HG02884 (cell line): Measurements from ENCODE around the gene RAE1.
"Not testable (repeated sequence)": the region's sequence is repeated elsewhere in the genome, so short reads cannot be mapped to it uniquely, and the experiment has no call there.

ENCODE experiments used
- ATAC-seq: cut with Tn5 transposase; IDR thresholded peaks from one replicate; pipeline ENCODE4 v1.9.1; 2021; ENCODE audit warnings: mild to moderate bottlenecking, moderate library complexity; ENCODE audit not compliant: unreplicated experiment

Gene RAE1

DNA sequence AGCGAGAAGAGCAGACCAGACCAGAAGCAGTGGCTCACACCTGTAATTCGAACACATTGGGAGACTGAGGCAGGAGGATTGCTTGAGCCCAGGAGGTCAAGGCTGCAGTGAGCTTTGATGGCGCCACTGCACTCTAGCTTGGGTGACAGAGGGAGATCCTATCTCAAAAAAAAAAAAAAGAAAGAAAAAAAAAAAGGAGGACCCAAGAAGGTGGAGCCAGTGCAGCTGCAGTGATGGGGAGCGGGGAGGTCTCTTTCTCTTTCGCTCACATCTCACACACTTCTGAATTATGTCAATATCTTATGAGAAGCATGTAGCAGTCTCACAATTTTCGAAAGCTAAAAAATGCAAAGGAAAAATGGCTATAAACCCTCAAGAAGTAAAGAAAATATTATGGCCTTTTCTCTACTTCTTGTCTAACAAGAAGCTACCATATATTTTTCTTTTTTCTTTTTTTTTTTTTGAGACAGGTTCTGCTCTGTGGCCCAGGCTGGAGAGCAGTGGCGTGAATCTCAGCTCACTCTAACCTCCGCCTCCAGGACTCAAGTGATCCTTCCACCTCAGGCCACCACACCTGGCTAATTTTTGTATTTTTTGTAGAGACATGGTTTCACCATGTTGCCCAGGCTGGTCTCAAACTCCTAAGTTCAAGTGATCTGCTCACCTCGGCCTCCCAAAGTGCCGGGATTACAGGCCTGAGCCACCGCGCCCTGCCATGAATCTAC, 25.3 kb upstream of the RAE1 start:
- ATAC-seq = no peak

DNA sequence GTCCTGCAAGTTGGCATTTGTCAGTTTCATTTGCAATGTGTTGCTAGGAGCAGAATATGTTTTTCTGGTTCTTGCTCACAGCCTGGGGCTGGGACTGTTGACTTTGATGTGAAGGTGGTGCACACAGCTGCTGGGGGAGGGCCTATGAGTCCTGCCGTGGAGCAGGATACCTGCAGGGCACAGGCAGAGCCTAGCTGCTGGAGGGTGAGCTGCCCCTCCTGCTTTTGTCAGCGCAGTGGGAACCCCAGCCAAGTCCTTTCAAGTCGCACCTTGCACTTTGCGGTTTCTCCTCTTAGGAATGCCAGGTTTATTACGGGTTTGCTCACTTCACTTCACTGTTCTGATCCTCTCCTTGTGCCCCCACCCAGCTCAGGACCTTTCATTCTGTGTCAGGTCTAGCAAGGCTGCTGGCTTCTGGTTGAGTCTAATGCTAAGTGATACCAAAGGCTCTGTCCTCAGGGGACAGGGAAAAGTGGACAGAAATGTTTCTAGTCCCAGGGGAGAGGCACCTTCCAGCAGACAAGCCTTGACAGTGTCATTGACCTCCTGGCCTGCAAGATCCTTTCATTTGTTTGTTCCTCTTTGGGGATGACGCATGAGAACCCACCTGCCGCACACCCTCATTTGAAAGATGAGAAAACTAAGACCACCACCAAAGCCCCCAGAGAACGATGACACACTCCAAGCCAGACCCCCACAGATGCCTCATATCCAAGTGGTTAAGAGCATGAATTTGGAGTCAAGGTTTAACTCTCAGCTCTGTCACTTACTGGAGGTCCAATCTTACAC, 24.2 kb upstream of the RAE1 start:
- ATAC-seq = no peak

DNA sequence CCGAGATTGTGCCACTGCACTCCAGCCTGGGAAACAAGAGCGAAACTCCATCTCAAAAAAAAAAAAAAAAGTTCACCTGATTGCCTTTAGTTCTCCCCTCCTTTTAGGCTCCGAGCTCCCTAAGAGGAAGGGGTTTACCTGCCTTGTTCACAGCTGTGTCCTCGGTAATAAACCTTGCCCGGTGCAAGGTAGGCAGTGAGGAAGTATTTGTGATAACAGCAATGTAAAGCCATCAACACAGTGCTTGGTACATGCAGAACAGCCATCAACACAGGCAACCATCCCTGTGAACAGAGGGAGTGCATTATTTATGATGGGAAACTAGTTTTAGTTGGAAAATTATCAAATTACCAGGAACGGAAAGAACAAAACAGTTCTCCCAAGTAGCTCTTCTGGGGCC, 23.2 kb upstream of the RAE1 start:
- ATAC-seq = no peak

DNA sequence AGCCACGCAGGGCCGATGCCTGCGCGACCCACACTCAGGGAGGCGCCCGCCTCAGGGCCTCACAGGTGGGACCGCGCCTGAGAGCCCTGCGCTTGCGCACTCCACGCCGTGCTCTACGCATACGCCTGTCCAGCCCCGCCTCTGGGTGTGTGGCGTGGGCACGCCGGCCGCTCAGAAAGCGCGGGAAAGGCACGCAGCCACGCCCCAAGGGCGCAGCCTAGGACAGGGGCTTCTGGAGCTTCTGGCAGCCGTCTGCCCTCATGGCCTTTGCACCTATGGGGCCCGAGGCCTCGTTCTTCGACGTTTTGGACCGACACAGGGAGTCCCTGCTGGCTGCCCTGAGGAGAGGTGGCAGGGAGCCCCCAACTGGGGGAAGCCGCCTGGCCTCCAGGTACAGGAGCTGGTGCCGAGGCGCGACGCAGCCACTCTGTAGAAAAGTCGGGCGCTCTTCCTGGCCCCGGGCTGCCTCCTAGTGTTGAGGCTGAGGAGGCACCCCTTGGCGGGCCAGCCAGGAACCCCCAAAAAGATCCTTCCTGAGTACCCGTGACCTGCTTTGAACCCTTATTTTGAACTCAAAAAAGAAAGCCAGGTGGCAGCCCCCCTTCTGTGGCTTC, 21.3 kb upstream of the RAE1 start, which contains the start of gene SPO11:
TSS of gene SPO11 (plus strand) at position 196 of the 614 bp plus-strand sequence. CDS start at position 261, 65 bp downstream.
- no peak for ATAC-seq

- ATAC-seq = no peak
These were observed 20.1 kb upstream of the RAE1 start for GRCh38 chr20:57330998-57331397.

- no peak for ATAC-seq
These were observed 18.7 kb upstream of the RAE1 start for GRCh38 chr20:57332105-57333089.

DNA sequence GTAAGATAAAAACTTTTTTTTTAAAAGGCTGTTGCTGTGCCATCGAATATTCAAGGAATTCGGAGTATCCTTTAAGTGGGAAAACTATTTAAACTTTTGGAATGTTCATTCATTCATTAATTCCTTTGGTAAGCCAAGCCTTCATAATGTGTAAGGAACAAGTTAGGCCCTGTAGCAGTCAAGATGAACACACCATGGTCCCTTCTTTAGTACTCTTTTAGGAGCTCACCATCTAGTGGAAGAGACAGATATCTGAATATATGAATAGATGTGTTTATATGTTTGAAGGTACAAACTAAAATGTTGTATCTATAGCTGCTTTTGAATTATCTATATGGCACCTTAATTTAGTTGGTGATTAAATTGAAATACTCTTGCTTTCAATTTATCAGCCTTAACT, 15.7 kb upstream of the RAE1 start:
- ATAC-seq = no peak

DNA sequence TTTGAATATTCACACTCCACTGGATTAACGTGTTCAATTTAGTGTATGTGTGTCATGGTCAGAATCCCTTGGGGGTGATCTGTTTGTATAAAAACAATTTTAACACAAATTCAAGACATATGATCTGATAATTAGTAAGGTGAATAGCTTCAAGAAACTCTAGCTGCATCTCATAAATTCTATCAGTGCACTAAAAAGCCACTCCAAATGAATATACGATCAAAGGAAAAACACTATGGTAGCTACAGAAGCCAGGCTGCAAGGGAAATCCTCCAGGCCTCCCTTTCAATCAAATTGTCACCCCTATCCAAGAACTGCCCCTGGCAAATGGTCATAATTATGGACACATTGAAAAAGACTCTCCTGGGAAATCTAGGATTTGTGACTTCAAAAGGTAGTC, 9.4 kb upstream of the RAE1 start:
- ATAC-seq = no peak

DNA sequence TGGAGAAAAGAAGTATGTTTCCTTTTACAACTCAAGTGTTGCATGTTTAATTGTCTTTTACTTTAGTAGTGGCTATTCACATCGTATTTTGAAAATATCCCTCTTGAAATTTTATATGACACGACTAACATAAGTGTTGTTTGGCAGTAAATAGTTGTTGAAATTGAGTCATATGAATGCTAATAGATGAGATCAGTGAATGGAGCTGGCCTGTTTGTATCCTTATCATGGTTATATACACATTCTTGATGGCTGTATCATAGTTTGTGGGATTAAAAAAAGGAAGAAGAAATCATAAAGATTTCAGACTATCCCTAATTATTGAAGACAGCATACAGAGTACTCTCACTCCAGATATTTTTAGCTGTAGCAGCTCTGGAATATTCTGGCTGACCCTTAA, 8.2 kb upstream of the RAE1 start:
- no peak for ATAC-seq

DNA sequence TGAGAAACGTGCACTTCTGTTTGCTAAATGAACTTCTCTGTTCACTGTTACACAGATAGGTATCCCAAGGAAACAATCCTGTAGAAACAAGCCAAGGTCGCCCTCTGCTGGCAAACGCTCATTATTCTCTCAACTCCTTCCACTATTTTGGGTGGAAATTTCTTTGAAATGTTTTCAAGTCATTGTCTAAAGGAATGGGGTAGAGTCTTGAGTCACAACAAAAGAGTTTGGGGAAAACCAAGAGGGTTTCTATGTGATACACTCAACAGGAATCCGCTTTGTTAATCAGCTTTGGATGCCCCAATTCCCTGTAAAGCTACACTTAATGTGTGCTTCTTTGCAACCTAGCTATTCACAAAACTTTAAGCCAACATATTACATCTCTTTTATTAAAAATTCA, 4.6 kb upstream of the RAE1 start:
- ATAC-seq = no peak

DNA sequence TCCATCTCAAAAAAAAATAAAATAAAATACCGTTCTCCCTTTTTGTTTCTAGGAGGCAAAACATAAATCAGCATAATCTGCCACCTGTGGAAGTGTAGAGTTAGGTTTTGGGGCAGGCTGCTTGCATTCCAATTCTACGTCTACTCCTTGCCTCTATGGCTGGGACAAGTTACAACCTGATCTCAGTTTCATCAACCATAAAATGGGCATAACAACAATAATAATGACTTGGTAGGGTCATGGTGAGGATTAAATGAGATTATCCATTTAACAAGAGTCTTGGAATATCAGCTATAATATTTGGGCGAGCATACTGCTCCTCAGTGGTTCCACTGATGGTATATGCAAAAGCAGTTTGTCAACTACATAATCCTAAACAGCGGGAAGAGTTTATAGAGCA, 3.7 kb upstream of the RAE1 start:
- no peak for ATAC-seq

- not testable (repeated sequence) for ATAC-seq
These were observed 2.7 kb upstream of the RAE1 start for GRCh38 chr20:57348200-57348921.

DNA sequence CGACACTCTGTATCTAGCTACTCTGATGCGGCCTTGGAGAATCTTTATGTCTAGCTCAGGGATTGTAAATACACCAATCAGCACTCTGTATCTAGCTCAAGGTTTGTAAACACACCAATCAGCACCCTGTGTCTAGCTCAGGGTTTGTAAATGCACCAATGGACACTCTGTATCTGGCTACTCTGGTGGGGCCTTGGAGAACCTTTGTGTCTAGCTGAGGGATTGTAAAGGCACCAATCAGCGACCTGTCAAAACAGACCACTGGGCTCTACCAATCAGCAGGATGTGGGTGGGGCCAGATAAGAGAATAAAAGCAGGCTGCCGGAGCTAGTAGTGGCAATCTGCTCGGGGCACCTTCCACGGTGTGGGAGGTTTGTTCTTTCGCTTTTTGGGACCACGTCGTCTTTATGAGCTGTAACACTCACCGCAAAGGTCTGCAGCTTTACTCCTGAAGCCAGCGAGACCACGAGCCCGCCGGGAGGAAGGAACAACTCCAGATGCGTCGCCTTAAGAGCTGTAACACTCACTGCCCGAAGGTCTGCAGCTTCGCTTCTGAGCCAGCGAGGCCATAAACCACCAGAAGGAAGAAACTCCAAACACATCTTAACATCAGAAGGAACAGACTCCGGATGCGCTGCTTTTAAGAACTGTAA, 2.0 kb upstream of the RAE1 start:
- not testable (repeated sequence) for ATAC-seq

GRCh38 chr20:57350081-57350710, 859 bp upstream of the RAE1 start:
- ATAC-seq = no peak

DNA sequence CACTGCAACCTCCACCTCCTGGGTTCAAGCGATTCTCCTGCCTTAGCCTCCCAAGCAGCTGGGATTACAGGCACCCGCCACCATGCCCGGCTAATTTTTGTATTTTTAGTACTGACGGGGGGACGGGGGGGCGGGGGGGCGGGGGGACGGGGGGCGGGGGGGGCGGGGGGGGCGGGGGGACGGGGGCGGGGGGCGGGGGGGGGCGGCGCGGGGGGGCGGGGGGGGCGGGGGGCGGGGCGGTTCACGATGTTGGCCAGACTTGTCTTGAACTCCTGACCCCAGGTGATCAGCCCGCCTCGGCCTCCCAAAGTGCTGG, 371 bp upstream of the RAE1 start:
- ATAC-seq = not testable (repeated sequence)

DNA sequence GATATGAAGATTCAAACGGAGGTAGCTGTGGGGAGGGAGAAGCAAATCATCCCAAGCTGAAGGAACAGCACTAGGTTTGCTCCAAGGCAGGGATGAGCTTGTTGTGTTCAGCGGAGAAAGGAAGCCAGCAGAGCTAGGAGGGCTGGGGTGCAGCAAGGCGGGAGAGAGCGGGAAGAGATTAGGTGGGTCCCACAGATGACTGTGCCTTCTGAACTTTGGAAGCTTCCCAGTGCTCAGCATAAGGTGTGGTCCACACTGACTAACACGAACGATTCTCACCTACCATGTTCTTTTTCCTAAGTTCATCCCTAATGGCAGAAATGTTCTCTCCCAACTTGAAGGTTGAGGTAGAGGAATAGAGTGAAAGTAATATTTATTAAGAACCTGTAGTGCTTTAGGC, 1.2 kb downstream of the RAE1 start:
- no peak for ATAC-seq

GRCh38 chr20:57353351-57353750, 2.3 kb downstream of the RAE1 start:
- ATAC-seq = no peak

- no peak for ATAC-seq
These were observed 10.5 kb downstream of the RAE1 start for GRCh38 chr20:57361517-57361916.

- ATAC-seq = no peak
These were observed 13.4 kb downstream of the RAE1 start for GRCh38 chr20:57364451-57364850.
